Thoracic aorta (tissue), 2 donors: ENCODE measurements around the gene RCOR3. TPM values are rescaled to one million over a fixed set of nuclear protein-coding genes. Genes with fewer than 3 reads are reported as not detected.
"Not testable (repeated sequence)": the region's sequence is repeated elsewhere in the genome, so short reads cannot be mapped to it uniquely, and the experiment has no call there.

Experiments used
- ATAC-seq: fragments of 150-250 bp; one replicate; pipeline ENCODE4 v1.8.0; 2017; ENCODE audit warnings: low read depth; ENCODE audit not compliant: insufficient number of reproducible peaks, low FRiP score
- DNase-seq: peaks from one replicate; pipeline ENCODE4 v3.0.0-alpha.2; 2020; ENCODE audit warnings: low spot score
- H3K27ac ChIP-seq, 2 donors: fragments of 200-600 bp; sonication (generic); 1 replicate in 1 of 2; 2 replicates in 1 of 2; pipeline ENCODE4 v1.5.1; 2016; ENCODE audit warnings: mild to moderate bottlenecking in 2 of 2, moderate library complexity in 2 of 2
- H3K27me3 ChIP-seq: fragments of 200-600 bp; sonication (generic); replicated peaks from 2 replicates; pipeline ENCODE4 v1.6.0; 2016; ENCODE audit warnings: mild to moderate bottlenecking; ENCODE audit not compliant: insufficient read depth
- H3K36me3 ChIP-seq: fragments of 200-600 bp; sonication (generic); one replicate; pipeline ENCODE4 v1.5.1; 2016
- H3K4me1 ChIP-seq, 2 donors: fragments of 200-600 bp; sonication (generic); 1 replicate in 1 of 2; 2 replicates in 1 of 2; pipeline versions ENCODE4 v1.5.1 to v1.6.0; 2016; ENCODE audit warnings: low read depth in 2 of 2, mild to moderate bottlenecking in 1 of 2; ENCODE audit not compliant: control insufficient read depth in 1 of 2
- H3K4me3 ChIP-seq: fragments of 200-600 bp; sonication (generic); 2 replicates; pipeline ENCODE4 v1.5.1; 2016; ENCODE audit warnings: mild to moderate bottlenecking
- H3K9me3 ChIP-seq: fragments of 200-600 bp; sonication (generic); 2 replicates; pipeline ENCODE4 v1.5.1; 2016
- total RNA-seq, 2 donors: library from RNA; depleted of rRNA; stranded (reverse); fragments of >200 nt; gene quantifications; one replicate each; pipeline versions ENCODE4 v1.1.0 to v1.2.3, GENCODE V29; 2016
- TF ChIP-seq, protein P1 (sequence below): fragments of 200-600 bp; sonication (generic); IDR thresholded peaks from one replicate; pipeline ENCODE4 v1.5.1; 2019; ENCODE audit warnings: antibody characterized with exemption

RCOR3 gene
- total RNA-seq, 2 donors from 2014 or later: 59.2 to 70.3 TPM

GRCh38 chr1:211217392-211217791, 41.8 kb upstream of the RCOR3 start:
- Histone ChIP-seq H3K4me3 (no peak overlapping the region), H3K27ac (no peak overlapping the region), H3K4me1 (no peaks in the 10 kb centered on the region), H3K36me3 (no peaks in the 10 kb centered on the region), H3K27me3 (no peaks in the 10 kb centered on the region), H3K9me3 (no peaks in the 10 kb centered on the region)
- TF ChIP-seq, protein P1, sequence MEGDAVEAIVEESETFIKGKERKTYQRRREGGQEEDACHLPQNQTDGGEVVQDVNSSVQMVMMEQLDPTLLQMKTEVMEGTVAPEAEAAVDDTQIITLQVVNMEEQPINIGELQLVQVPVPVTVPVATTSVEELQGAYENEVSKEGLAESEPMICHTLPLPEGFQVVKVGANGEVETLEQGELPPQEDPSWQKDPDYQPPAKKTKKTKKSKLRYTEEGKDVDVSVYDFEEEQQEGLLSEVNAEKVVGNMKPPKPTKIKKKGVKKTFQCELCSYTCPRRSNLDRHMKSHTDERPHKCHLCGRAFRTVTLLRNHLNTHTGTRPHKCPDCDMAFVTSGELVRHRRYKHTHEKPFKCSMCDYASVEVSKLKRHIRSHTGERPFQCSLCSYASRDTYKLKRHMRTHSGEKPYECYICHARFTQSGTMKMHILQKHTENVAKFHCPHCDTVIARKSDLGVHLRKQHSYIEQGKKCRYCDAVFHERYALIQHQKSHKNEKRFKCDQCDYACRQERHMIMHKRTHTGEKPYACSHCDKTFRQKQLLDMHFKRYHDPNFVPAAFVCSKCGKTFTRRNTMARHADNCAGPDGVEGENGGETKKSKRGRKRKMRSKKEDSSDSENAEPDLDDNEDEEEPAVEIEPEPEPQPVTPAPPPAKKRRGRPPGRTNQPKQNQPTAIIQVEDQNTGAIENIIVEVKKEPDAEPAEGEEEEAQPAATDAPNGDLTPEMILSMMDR: no peak
- DNase-seq (no peak), ATAC-seq (no peak)

DNA sequence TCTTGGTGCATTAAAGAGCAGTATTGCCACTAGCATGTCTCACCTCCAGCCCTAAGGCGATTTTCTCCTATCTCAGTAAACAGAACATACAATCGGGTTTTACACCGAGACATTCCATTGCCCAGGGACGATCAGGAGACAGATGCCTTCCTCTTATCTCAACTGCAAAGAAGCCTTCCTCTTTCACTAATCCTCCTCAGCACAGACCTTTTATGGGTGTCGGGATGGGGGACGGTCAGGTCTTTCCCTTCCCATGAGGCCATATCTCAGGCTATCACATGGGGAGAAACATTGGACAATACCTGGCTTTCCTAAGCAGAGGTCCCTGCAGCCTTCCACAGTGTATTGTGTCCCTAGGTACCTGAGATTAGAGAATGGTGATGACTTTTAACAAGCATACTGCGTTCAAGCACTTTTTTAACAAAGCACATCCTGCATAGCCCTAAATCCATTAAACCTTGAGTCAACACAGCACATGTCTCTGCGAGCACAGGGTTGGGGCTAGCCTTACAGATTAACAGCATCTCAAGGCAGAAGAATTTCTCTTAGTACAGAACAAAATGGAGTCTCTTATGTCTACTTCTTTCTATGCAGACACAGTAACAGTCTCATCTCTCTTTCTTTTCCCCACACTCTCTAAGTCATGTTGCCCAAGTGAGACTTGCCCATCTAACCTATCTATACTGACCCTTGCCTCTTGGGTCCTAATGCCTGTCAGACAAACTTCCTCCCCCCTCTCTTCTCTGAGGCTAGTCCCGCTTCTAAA, 36.5 kb upstream of the RCOR3 start:
- H3K27me3 ChIP-seq, H3K4me1 ChIP-seq, H3K4me3 ChIP-seq, H3K36me3 ChIP-seq, H3K27ac ChIP-seq, DNase-seq, ATAC-seq, H3K9me3 ChIP-seq: not testable (repeated sequence)

- not testable (repeated sequence) for H3K27me3 ChIP-seq, H3K27ac ChIP-seq, H3K36me3 ChIP-seq, H3K4me3 ChIP-seq, ATAC-seq, H3K9me3 ChIP-seq, H3K4me1 ChIP-seq, DNase-seq
Observed at GRCh38 chr1:211228573-211229364, 30.4 kb upstream of the RCOR3 start.

- TF ChIP-seq, protein P1: no peak
- Histone ChIP-seq H3K27me3 (no peaks in the 10 kb centered on the region), H3K27ac (no peak overlapping the region), H3K4me1 (no peaks in the 10 kb centered on the region), H3K36me3 (no peaks in the 10 kb centered on the region), H3K9me3 (no peaks in the 10 kb centered on the region), H3K4me3 (no peak overlapping the region)
- no peak for ATAC-seq
- no peak for DNase-seq
Observed at GRCh38 chr1:211229365-211229759, 29.8 kb upstream of the RCOR3 start.

DNA sequence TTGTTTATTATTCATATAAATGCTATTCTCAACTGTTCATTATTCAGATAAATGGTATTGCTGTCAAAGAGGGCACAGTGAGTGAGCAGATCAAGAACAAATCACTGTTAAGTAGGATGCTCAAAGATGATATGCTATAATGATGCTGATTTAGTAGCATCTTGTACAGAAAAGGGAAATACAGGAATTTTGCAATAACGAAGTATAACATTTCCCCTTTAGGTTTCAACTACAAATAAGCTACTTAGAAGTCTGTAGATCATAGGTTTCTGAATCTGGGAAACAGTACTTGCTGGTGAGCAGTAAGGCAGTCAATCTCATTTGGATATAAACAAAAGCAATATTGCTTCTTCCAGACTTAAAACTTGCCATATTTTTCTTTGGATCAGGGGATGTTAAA, 27.3 kb upstream of the RCOR3 start:
- ATAC-seq (no peak), DNase-seq (no peak)
- Histone ChIP-seq H3K4me1 (no peaks in the 10 kb centered on the region), H3K9me3 (no peaks in the 10 kb centered on the region), H3K27me3 (no peaks in the 10 kb centered on the region), H3K27ac (no peak overlapping the region), H3K4me3 (no peak overlapping the region), H3K36me3 (no peaks in the 10 kb centered on the region)
- TF ChIP-seq, protein P1: no peak

GRCh38 chr1:211236633-211237320, 22.4 kb upstream of the RCOR3 start:
- DNase-seq: no peak
- ATAC-seq: no peak

More at GRCh38 chr1:211236633-211237320, 22.4 kb upstream of the RCOR3 start:
- Histone ChIP-seq H3K4me3 (no peak overlapping the region), H3K4me1 (no peaks in the 10 kb centered on the region), H3K27me3 (no peaks in the 10 kb centered on the region), H3K36me3 (no peaks in the 10 kb centered on the region), H3K27ac (no peak overlapping the region), H3K9me3 (no peaks in the 10 kb centered on the region)
- TF ChIP-seq, protein P1: no peak
